Neuronal stem cell (in vitro differentiated cells): Measurements from ENCODE around the gene THAP6.

ENCODE experiments used
- DNase-seq: peaks from one replicate; pipeline ENCODE4 v3.0.0-alpha.2; 2013; ENCODE audit warnings: low spot score
- H2AFZ ChIP-seq: one replicate; pipeline ENCODE4 v1.6.1; 2013; ENCODE audit warnings: mild to moderate bottlenecking, low read length, inconsistent platforms
- H2AK5ac ChIP-seq: 2 replicates; pipeline ENCODE4 v1.6.1; 2013; ENCODE audit warnings: low read depth, mild to moderate bottlenecking, inconsistent platforms, low read length, moderate library complexity, mixed read lengths
- H2BK120ac ChIP-seq: 2 replicates; pipeline ENCODE4 v1.6.1; 2013; ENCODE audit warnings: low read depth, mild to moderate bottlenecking, inconsistent platforms, low read length, moderate library complexity, mixed read lengths
- H2BK12ac ChIP-seq: one replicate; pipeline ENCODE4 v1.6.1; 2013; ENCODE audit warnings: low read length, inconsistent platforms
- H2BK15ac ChIP-seq: 2 replicates; pipeline ENCODE4 v1.6.1; 2013; ENCODE audit warnings: mild to moderate bottlenecking, low read length, inconsistent platforms, mixed read lengths
- H2BK5ac ChIP-seq: one replicate; pipeline ENCODE4 v1.6.1; 2013; ENCODE audit warnings: inconsistent platforms, mild to moderate bottlenecking, low read length, moderate library complexity
- H3K14ac ChIP-seq: one replicate; pipeline ENCODE4 v1.6.1; 2013; ENCODE audit warnings: low read length, inconsistent platforms
- H3K18ac ChIP-seq: 2 replicates; pipeline ENCODE4 v1.6.1; 2013; ENCODE audit warnings: low read length, inconsistent platforms
- H3K23ac ChIP-seq: 2 replicates; pipeline ENCODE4 v1.6.1; 2013; ENCODE audit warnings: low read depth, mild to moderate bottlenecking, mixed read lengths, low read length, inconsistent platforms; ENCODE audit not compliant: poor library complexity
- H3K27ac ChIP-seq: replicated peaks from 3 replicates; pipeline ENCODE4 v1.5.1; 2013; ENCODE audit warnings: low read length, inconsistent platforms
- H3K27me3 ChIP-seq, 3 experiments: 2 replicates each; pipeline ENCODE4 v1.6.1; 2013; ENCODE audit warnings: low read length in 3 of 3, mild to moderate bottlenecking in 2 of 3, inconsistent platforms in 1 of 3, low read depth in 1 of 3, mixed read lengths in 1 of 3, moderate library complexity in 1 of 3; ENCODE audit not compliant: control insufficient read depth in 3 of 3, insufficient read depth in 3 of 3
- H3K36me3 ChIP-seq, 2 donors: replicated peaks in 1 of 2; 2 replicates each; pipeline ENCODE4 v1.6.1; 2013; ENCODE audit warnings: low read length in 2 of 2; ENCODE audit not compliant: control insufficient read depth in 2 of 2, insufficient read depth in 2 of 2
- H3K4ac ChIP-seq: 2 replicates; pipeline ENCODE4 v1.6.1; 2013; ENCODE audit warnings: inconsistent platforms, mild to moderate bottlenecking, low read length, moderate library complexity
- H3K4me1 ChIP-seq, 2 donors: 1 replicate in 1 of 2; 2 replicates in 1 of 2; pipeline ENCODE4 v1.6.1; 2013; ENCODE audit warnings: low read length in 2 of 2, low read depth in 1 of 2; ENCODE audit not compliant: control insufficient read depth in 2 of 2, insufficient read depth in 1 of 2
- H3K4me2 ChIP-seq: one replicate; pipeline ENCODE4 v1.6.1; 2013; ENCODE audit warnings: mild to moderate bottlenecking, low read length, inconsistent platforms; ENCODE audit not compliant: insufficient read depth, poor library complexity, severe bottlenecking
- H3K4me3 ChIP-seq, 2 donors: 2 replicates each; pipeline ENCODE4 v1.5.1; 2013; ENCODE audit warnings: low read length in 2 of 2, mild to moderate bottlenecking in 2 of 2, inconsistent platforms in 1 of 2, moderate library complexity in 1 of 2
- H3K79me1 ChIP-seq: one replicate; pipeline ENCODE4 v1.6.1; 2013; ENCODE audit warnings: low read depth, mild to moderate bottlenecking, inconsistent platforms, low read length, moderate library complexity
- H3K9ac ChIP-seq: one replicate; pipeline ENCODE4 v1.6.1; 2013; ENCODE audit warnings: mild to moderate bottlenecking, low read depth, low read length, inconsistent platforms; ENCODE audit not compliant: poor library complexity
- H3K9me3 ChIP-seq, 2 donors: replicated peaks in 1 of 2; 2 replicates each; pipeline versions ENCODE3 to v1.6.1; 2013; ENCODE audit warnings: low read length in 2 of 2, mild to moderate bottlenecking in 2 of 2, inconsistent platforms in 1 of 2, low read depth in 1 of 2, mixed read lengths in 1 of 2, moderate library complexity in 1 of 2; ENCODE audit not compliant: control insufficient read depth in 2 of 2, insufficient read depth in 1 of 2
- H4K8ac ChIP-seq: one replicate; pipeline ENCODE4 v1.6.1; 2013; ENCODE audit warnings: low read depth, mild to moderate bottlenecking, inconsistent platforms, low read length, moderate library complexity
- H4K91ac ChIP-seq: one replicate; pipeline ENCODE4 v1.6.1; 2013; ENCODE audit warnings: low read length, low read depth, mild to moderate bottlenecking, inconsistent platforms; ENCODE audit not compliant: poor library complexity
- WGBS, 2 donors: extraction: QIAGEN DNeasy Blood & Tissue Kit; methylation state at CpG; one replicate each; pipeline ENCODE4 v1.1.7; 2013; ENCODE audit warnings: missing lambda C conversion rate in 2 of 2, mixed read lengths in 1 of 2; ENCODE audit not compliant: insufficient read length in 2 of 2, insufficient replicate concordance in 1 of 2; ENCODE audit errors: extremely low coverage in 2 of 2; 5-methylcytosine and 5-hydroxymethylcytosine counted together

Gene THAP6

DNA sequence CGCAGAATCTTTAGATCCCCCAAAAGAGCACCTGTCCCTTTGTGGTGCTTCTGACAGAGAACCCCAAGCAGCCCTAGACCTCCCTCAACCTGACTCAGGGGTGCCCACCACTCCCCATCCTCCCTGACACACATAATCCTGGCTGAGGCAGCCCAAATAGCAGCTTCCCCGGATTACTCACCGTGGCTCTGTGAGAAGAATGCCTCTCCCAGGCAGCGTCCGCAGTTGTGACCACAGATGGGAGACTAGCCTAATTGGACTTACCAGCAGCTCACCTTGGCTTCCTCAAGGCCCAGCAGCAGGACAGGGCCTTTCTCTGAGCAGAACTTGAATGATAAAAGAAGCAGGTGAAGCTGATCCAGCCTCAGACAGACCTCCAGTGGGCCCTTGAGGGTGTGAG lies 31.3 kb downstream of the THAP6 start:
- H2BK15ac ChIP-seq: no peak overlapping the region
- H3K9ac ChIP-seq: no peak overlapping the region
- no peaks in the 10 kb centered on the region for H3K27me3 ChIP-seq
- H4K8ac ChIP-seq: no peak overlapping the region
- H2AK5ac ChIP-seq: no peak overlapping the region
- no peak overlapping the region for H3K14ac ChIP-seq
- H3K4me3 ChIP-seq: no peak overlapping the region
- H3K36me3 ChIP-seq: peaks cover 4 to 33% of the 10 kb centered on the region in 2 donors
- H2AFZ ChIP-seq: no peak overlapping the region
- H3K79me1 ChIP-seq: no peaks in the 10 kb centered on the region
- H2BK120ac ChIP-seq: no peak overlapping the region
- H3K4me2 ChIP-seq: no peak overlapping the region
- no peak overlapping the region for H4K91ac ChIP-seq
- H3K23ac ChIP-seq: no peak overlapping the region
- no peak for DNase-seq
- no peaks in the 10 kb centered on the region for H3K9me3 ChIP-seq
- no peak overlapping the region for H3K27ac ChIP-seq
- no peak overlapping the region for H2BK12ac ChIP-seq
- WGBS, 2 donors: no CpG with 5 or more reads among the region's 5 CpGs
- no peak overlapping the region for H2BK5ac ChIP-seq
- peaks cover 0 to 3% of the 10 kb centered on the region in 2 donors for H3K4me1 ChIP-seq
- no peak overlapping the region for H3K18ac ChIP-seq
- no peak overlapping the region for H3K4ac ChIP-seq

DNA sequence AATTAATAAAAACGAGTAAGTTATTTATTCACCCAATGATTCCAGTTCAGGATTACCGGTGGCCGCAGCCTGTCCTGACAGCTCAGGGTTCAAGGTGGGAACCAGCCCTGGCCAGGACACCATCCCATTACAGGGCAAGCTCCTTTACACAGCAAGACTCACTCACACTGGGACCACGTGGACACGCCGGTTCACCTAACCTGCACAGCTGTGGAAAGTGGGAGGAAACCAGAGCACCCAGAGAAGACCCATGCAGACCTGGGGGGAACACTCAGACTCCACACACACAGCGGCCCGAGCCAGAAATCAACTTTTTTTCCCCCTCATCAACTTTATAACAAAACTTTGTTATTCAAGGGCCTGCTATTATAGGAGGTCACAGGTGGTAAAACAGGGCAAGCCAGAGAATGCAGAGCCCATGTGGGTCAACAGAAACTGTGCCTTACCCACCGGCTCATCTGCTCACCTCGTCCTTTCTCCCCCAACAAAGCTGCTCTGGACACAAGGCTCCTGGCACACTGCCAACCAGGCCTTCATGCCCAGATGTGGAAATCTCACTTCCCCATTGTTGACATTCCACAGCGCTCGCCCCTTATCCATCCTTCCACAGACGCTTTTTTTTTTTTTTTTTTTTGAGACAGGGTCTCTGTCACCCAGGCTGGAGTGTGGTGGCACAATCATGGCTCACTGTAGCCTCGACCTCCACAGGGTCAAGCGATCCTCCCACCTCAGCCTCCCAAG lies 33.5 kb downstream of the THAP6 start:
- H3K4ac ChIP-seq: no peak overlapping the region
- H3K9ac ChIP-seq: no peak overlapping the region
- H3K27ac ChIP-seq: no peak overlapping the region
- H3K4me2 ChIP-seq: no peak overlapping the region
- H3K23ac ChIP-seq: no peak overlapping the region
- H3K4me1 ChIP-seq: peaks cover 0 to 3% of the 10 kb centered on the region in 2 donors
- no peaks in the 10 kb centered on the region for H3K79me1 ChIP-seq
- H4K8ac ChIP-seq: no peak overlapping the region
- no peak overlapping the region for H3K4me3 ChIP-seq
- H3K27me3 ChIP-seq: no peaks in the 10 kb centered on the region
- H3K14ac ChIP-seq: no peak overlapping the region
- H2BK12ac ChIP-seq: no peak overlapping the region
- no peak overlapping the region for H2BK5ac ChIP-seq
- no CpG with 5 or more reads among the region's 15 CpGs for WGBS, 2 donors
- no peak overlapping the region for H3K18ac ChIP-seq
- H2BK15ac ChIP-seq: no peak overlapping the region
- no peak overlapping the region for H2AK5ac ChIP-seq
- no peak overlapping the region for H2BK120ac ChIP-seq
- H2AFZ ChIP-seq: no peak overlapping the region
- H3K9me3 ChIP-seq: no peaks in the 10 kb centered on the region
- peaks cover 4 to 19% of the 10 kb centered on the region in 2 donors for H3K36me3 ChIP-seq
- DNase-seq: no peak
- no peak overlapping the region for H4K91ac ChIP-seq

DNA sequence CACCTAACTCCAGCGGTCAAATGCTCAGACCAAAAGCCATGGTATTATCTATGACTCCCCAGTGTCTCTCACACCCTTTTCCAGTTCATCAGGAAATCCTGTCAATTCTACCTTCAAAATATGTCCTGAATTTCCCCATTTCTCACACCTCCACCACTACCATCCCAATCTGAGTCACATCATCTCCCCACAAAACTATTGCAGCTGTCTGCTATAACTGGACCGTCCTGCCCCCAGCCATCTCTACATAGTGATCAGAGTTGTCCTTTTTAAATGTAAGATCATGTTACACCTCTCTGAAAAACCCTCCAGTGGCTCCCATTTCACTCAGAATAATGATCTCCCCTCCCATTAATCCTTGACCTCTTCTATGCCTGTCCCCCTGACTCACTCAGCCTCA lies 34.7 kb downstream of the THAP6 start:
- Histone ChIP-seq H3K18ac (no peak overlapping the region), H2AFZ (no peak overlapping the region), H3K14ac (no peak overlapping the region), H3K27ac (no peak overlapping the region), H3K9me3 (no peaks in the 10 kb centered on the region), H2BK15ac (no peak overlapping the region), H3K79me1 (no peaks in the 10 kb centered on the region), H4K8ac (no peak overlapping the region), H4K91ac (no peak overlapping the region), H3K4me1 (peaks cover 0 to 3% of the 10 kb centered on the region in 2 donors), H2AK5ac (no peak overlapping the region), H2BK120ac (no peak overlapping the region), H2BK5ac (no peak overlapping the region), H3K36me3 (peaks cover 4 to 15% of the 10 kb centered on the region in 2 donors), H3K9ac (no peak overlapping the region), H3K4ac (no peak overlapping the region), H3K4me3 (no peak overlapping the region), H3K4me2 (no peak overlapping the region), H3K23ac (no peak overlapping the region), H3K27me3 (no peaks in the 10 kb centered on the region), H2BK12ac (no peak overlapping the region)
- WGBS, 2 donors: no CpG with 5 or more reads among the region's 2 CpGs
- DNase-seq: no peak

GRCh38 chr4:75552452-75552851 lies 38.2 kb downstream of the THAP6 start:
- Histone ChIP-seq H3K4me3 (no peak overlapping the region), H2AFZ (no peak overlapping the region), H3K4ac (no peak overlapping the region), H4K91ac (no peak overlapping the region), H2AK5ac (no peak overlapping the region), H3K9me3 (no peaks in the 10 kb centered on the region), H2BK5ac (no peak overlapping the region), H3K23ac (no peak overlapping the region), H3K27ac (no peak overlapping the region), H3K4me2 (no peak overlapping the region), H3K18ac (no peak overlapping the region), H2BK15ac (no peak overlapping the region), H3K9ac (no peak overlapping the region), H2BK120ac (no peak overlapping the region), H3K27me3 (no peaks in the 10 kb centered on the region), H4K8ac (no peak overlapping the region), H3K4me1 (peaks cover 5 to 6% of the 10 kb centered on the region in 2 donors), H3K36me3 (no peaks in the 10 kb centered on the region), H3K79me1 (no peaks in the 10 kb centered on the region), H2BK12ac (no peak overlapping the region), H3K14ac (no peak overlapping the region)
- DNase-seq: no peak
